Activated B cell treated with CpG ODN at 0.5 μM for 24 hours (primary cell): ENCODE data around the gene PTPRE. TPM values are rescaled to one million over a fixed set of nuclear protein-coding genes. Genes with fewer than 3 reads are reported as not detected.

Source experiments
- ATAC-seq: fragments of 200-7000 bp; cut with Tn5 transposase; one replicate; pipeline ENCODE4 v1.10.0; 2021; ENCODE audit warnings: low read depth, mild to moderate bottlenecking, moderate library complexity
- CTCF ChIA-PET: fragments of 350-600 bp; sonication (Branson Sonifier 250); formaldehyde crosslinking; loops from one replicate; lab custom pipeline; 2021; ENCODE audit warnings: antibody characterized with exemption; lab: Charles Lee
- POLR2A ChIA-PET: fragments of 350-600 bp; sonication (Branson Sonifier 250); formaldehyde crosslinking; loops from one replicate; lab custom pipeline; 2021; ENCODE audit warnings: antibody characterized with exemption; lab: Charles Lee
- DNase-seq: peaks from one replicate; pipeline ENCODE4 v3.0.0; 2022
- H3K27ac Mint-ChIP-seq: one replicate; pipeline ENCODE4 v1.8.0; 2020; ENCODE audit warnings: mixed read lengths
- H3K27me3 Mint-ChIP-seq: one replicate; pipeline ENCODE4 v1.8.0; 2021; ENCODE audit warnings: mixed read lengths
- H3K36me3 Mint-ChIP-seq: one replicate; pipeline ENCODE4 v1.8.0; 2021; ENCODE audit warnings: low read depth, mixed read lengths
- H3K4me1 Mint-ChIP-seq: one replicate; pipeline ENCODE4 v1.8.0; 2021; ENCODE audit warnings: mixed read lengths
- H3K4me3 Mint-ChIP-seq: one replicate; pipeline ENCODE4 v1.8.0; 2020; ENCODE audit warnings: mild to moderate bottlenecking, mixed read lengths
- H3K9me3 Mint-ChIP-seq: one replicate; pipeline ENCODE4 v1.8.0; 2020; ENCODE audit warnings: mixed read lengths
- CTCF ChIP-seq: fragments of 200-600 bp; IDR thresholded peaks from one replicate; pipeline ENCODE4 v1.8.0; 2022; ENCODE audit warnings: antibody characterized with exemption, mild to moderate bottlenecking
- intact Hi-C: fragments of 100-400 bp; cut with micrococcal nuclease; formaldehyde crosslinking; loops from one replicate; pipeline ENCODE4 v1.15.1; 2024
- total RNA-seq: library from RNA; stranded (reverse); gene quantifications from 2 replicates; pipeline ENCODE4 v1.2.3, GENCODE V29; 2022

Gene PTPRE
- total RNA-seq, 1 donor from 2014 or later, result 36.8 TPM

GRCh38 chr10:128068398-128069285, 161.7 kb downstream of the PTPRE start:
- H3K4me3 Mint-ChIP-seq, result no peak overlapping the region
- no peaks in the 10 kb centered on the region for H3K9me3 Mint-ChIP-seq
- POLR2A ChIA-PET, result interaction anchor here (0.9 to 1.8 kb wide), 3 partner anchors 21 to 85 kb away, joined by 3 to 17 read pairs (median 16); no protein-coding TSS in a partner anchor
- TF ChIP-seq CTCF, result no peak
- no peaks in the 10 kb centered on the region for H3K27me3 Mint-ChIP-seq
- no peak for ATAC-seq
- no peak overlapping the region for H3K27ac Mint-ChIP-seq
- peaks cover 43% of the 10 kb centered on the region for H3K4me1 Mint-ChIP-seq
- DNase-seq, result no peak
- CTCF ChIA-PET, result interaction anchor here (0.6 to 6.0 kb wide), 28 partner anchors 7 to 1033 kb away, joined by 3 to 196 read pairs (median 6); partner anchors contain the start of gene PTPRE
- intact Hi-C loops, result loop anchor here (1.0 kb wide), 4 partner anchors 21 to 162 kb away; no protein-coding TSS in a partner anchor
- H3K36me3 Mint-ChIP-seq, result peaks cover 77% of the 10 kb centered on the region

GRCh38 chr10:128069351-128070051, 162.6 kb downstream of the PTPRE start:
- Mint-ChIP-seq H3K9me3 (no peaks in the 10 kb centered on the region), H3K4me1 (peaks cover 34% of the 10 kb centered on the region), H3K36me3 (peaks cover 84% of the 10 kb centered on the region), H3K27me3 (no peaks in the 10 kb centered on the region), H3K4me3 (no peak overlapping the region), H3K27ac (no peak overlapping the region)
- TF ChIP-seq CTCF, result no peak
- peak; percentile 67 for DNase-seq
- peak; percentile 13 for ATAC-seq
- intact Hi-C loops, result loop anchor here (1.0 kb wide), 4 partner anchors 22 to 163 kb away; no protein-coding TSS in a partner anchor
- CTCF ChIA-PET, result interaction anchor here (0.6 to 6.0 kb wide), 28 partner anchors 8 to 1034 kb away, joined by 3 to 196 read pairs (median 6); partner anchors contain the start of gene PTPRE
- POLR2A ChIA-PET, result interaction anchor here (0.9 to 1.8 kb wide), 3 partner anchors 22 to 84 kb away, joined by 3 to 17 read pairs (median 16); no protein-coding TSS in a partner anchor

- H3K27ac Mint-ChIP-seq, result no peak overlapping the region
- no peak for ATAC-seq
- H3K27me3 Mint-ChIP-seq, result no peaks in the 10 kb centered on the region
- DNase-seq, result no peak
- no peaks in the 10 kb centered on the region for H3K9me3 Mint-ChIP-seq
- ChIA-PET POLR2A (interaction anchor here (1.8 kb wide), 1 partner anchor 35 kb away, joined by 16 read pairs; no protein-coding TSS in a partner anchor), CTCF (interaction anchor here (1.3 to 6.0 kb wide), 10 partner anchors 8 to 355 kb away, joined by 3 to 196 read pairs (median 10); partner anchors contain the start of gene PTPRE)
- no peak for TF ChIP-seq CTCF
- intact Hi-C loops, result no loop called here
- peaks cover 89% of the 10 kb centered on the region for H3K36me3 Mint-ChIP-seq
- peaks cover 28% of the 10 kb centered on the region for H3K4me1 Mint-ChIP-seq
- no peak overlapping the region for H3K4me3 Mint-ChIP-seq
Observed at GRCh38 chr10:128070161-128070560, 163.3 kb downstream of the PTPRE start.

GRCh38 chr10:128070721-128071416, 164.0 kb downstream of the PTPRE start:
- intact Hi-C loops, result no loop called here
- no peak for DNase-seq
- Mint-ChIP-seq H3K9me3 (no peaks in the 10 kb centered on the region), H3K36me3 (peaks cover 88% of the 10 kb centered on the region), H3K4me1 (peaks cover 21% of the 10 kb centered on the region), H3K27me3 (no peaks in the 10 kb centered on the region), H3K4me3 (no peak overlapping the region), H3K27ac (no peak overlapping the region)
- no peak for ATAC-seq
- ChIA-PET POLR2A (interaction anchor here (1.8 kb wide), 1 partner anchor 36 kb away, joined by 16 read pairs; no protein-coding TSS in a partner anchor), CTCF (interaction anchor here (1.2 to 6.0 kb wide), 7 partner anchors 8 to 355 kb away, joined by 3 to 196 read pairs (median 8); partner anchors contain the start of gene PTPRE)
- no peak for TF ChIP-seq CTCF
